K562 (cell line): Measurements from ENCODE around the gene ADGRB2. TPM values are rescaled to one million over a fixed set of nuclear protein-coding genes. Genes with fewer than 3 reads are reported as not detected.

Source experiments
- ATAC-seq: fragments of 200-7000 bp; cut with Tn5 transposase; 3 replicates; pipeline ENCODE4 v1.9.1; 2020; ENCODE audit warnings: moderate library complexity
- BruUV-seq: library from RNA; stranded (reverse); fragments of 400-500 nt; replicated peaks from 2 replicates; lab custom pipeline; 2021; lab: Mats Ljungman, UMichigan
- CTCF ChIA-PET: fragments of 300-600 bp; formaldehyde crosslinking; extraction: SDS; loops from one replicate; lab custom pipeline; 2021; ENCODE audit warnings: low intra/inter-chr PET ratio; lab: Yijun Ruan, JAX
- POLR2A ChIA-PET: fragments of 300-600, 350-650 bp; sonication (Branson Sonifier 250); formaldehyde crosslinking; extraction: SDS; loops from one replicate; lab custom pipeline; 2021; ENCODE audit warnings: antibody characterized with exemption, inconsistent platforms; lab: Yijun Ruan, JAX
- DNase-seq, 4 experiments: peaks; one replicate each; pipeline versions ENCODE4 v3.0.0 to v3.0.0-alpha.2; 2011 to 2018; ENCODE audit warnings: low spot score in 3 of 4, mixed read lengths in 3 of 4; ENCODE audit errors: extremely low read depth in 1 of 4
- FAIRE-seq: peaks from 2 replicates; lab custom pipeline; 2011; peaks lifted over from hg19 to GRCh38; lab: Jason Lieb, UNC
- H2AFZ ChIP-seq: 2 replicates; pipeline ENCODE4 v1.6.0; 2011; ENCODE audit warnings: low read depth, low read length, control low read depth, inconsistent platforms
- H3K27ac ChIP-seq: fragments of 200-600 bp; 3 replicates; pipeline ENCODE4 v1.8.0; 2011; ENCODE audit warnings: low read depth, mild to moderate bottlenecking, control low read depth, inconsistent platforms, low read length, moderate library complexity, mixed read lengths; ENCODE audit errors: extremely low read depth
- H3K27me3 ChIP-seq, 2 experiments: fragments of 300-600 bp in 1 of 2; 2 replicates in 1 of 2; 3 replicates in 1 of 2; pipeline versions ENCODE4 v1.6.0 to v1.8.0; 2011; ENCODE audit warnings: inconsistent platforms in 2 of 2, low read length in 2 of 2, mild to moderate bottlenecking in 1 of 2, mixed read lengths in 1 of 2, moderate library complexity in 1 of 2; ENCODE audit not compliant: control insufficient read depth in 2 of 2, insufficient read depth in 2 of 2
- H3K36me3 ChIP-seq: fragments of 300-600 bp; 3 replicates; pipeline ENCODE4 v1.8.0; 2011; ENCODE audit warnings: mild to moderate bottlenecking, low read length, inconsistent platforms; ENCODE audit not compliant: control insufficient read depth, insufficient read depth
- H3K4me1 ChIP-seq, 2 experiments: fragments of 200-600 bp in 1 of 2; replicated peaks in 1 of 2; 2 replicates in 1 of 2; 3 replicates in 1 of 2; pipeline versions ENCODE4 v1.5.1 to v1.8.0; 2011; ENCODE audit warnings: inconsistent platforms in 2 of 2, low read length in 2 of 2, mild to moderate bottlenecking in 1 of 2, mixed read lengths in 1 of 2, moderate library complexity in 1 of 2; ENCODE audit not compliant: control insufficient read depth in 2 of 2, insufficient read depth in 2 of 2
- H3K4me2 ChIP-seq: 2 replicates; pipeline ENCODE4 v1.6.1; 2011; ENCODE audit warnings: low read length, control low read depth, inconsistent platforms, mixed read lengths; ENCODE audit not compliant: insufficient read depth
- H3K4me3 ChIP-seq: fragments of 200-600 bp; sonication (generic), shearing (Covaris generic); 2 replicates; pipeline ENCODE4 v1.5.1; 2016; ENCODE audit warnings: control low read depth, inconsistent platforms
- H3K79me2 ChIP-seq: fragments of 200-600 bp; 3 replicates; pipeline ENCODE4 v1.8.0; 2011; ENCODE audit warnings: low read length, inconsistent platforms; ENCODE audit not compliant: control insufficient read depth, insufficient read depth
- H3K9ac ChIP-seq, 2 experiments: 2 replicates each; pipeline versions ENCODE4 v1.6.0 to v1.6.1; 2011; ENCODE audit warnings: low read depth in 2 of 2, low read length in 2 of 2, control low read depth in 1 of 2, inconsistent platforms in 1 of 2, mild to moderate bottlenecking in 1 of 2, mixed read lengths in 1 of 2; ENCODE audit not compliant: insufficient read depth in 1 of 2
- H3K9me1 ChIP-seq: one replicate; pipeline ENCODE4 v1.6.0; 2011; ENCODE audit warnings: inconsistent platforms, mild to moderate bottlenecking, low read length, moderate library complexity; ENCODE audit not compliant: control insufficient read depth, insufficient read depth
- H3K9me3 ChIP-seq: replicated peaks from 2 replicates; pipeline ENCODE4 v1.5.1; 2011; ENCODE audit warnings: low read depth, low read length, inconsistent platforms; ENCODE audit not compliant: control insufficient read depth, insufficient read depth
- H4K20me1 ChIP-seq: replicated peaks from 2 replicates; pipeline ENCODE4 v1.6.1; 2011; ENCODE audit warnings: low read length, inconsistent platforms, mixed read lengths; ENCODE audit not compliant: control insufficient read depth, insufficient read depth
- CBX5 ChIP-seq: IDR thresholded peaks from 2 replicates; pipeline ENCODE4 v1.6.1; 2014; ENCODE audit warnings: low read depth, borderline replicate concordance
- JUN ChIP-seq, 2 experiments: sonication (generic) in 1 of 2; formaldehyde crosslinking in 1 of 2; IDR thresholded peaks; 2 replicates each; pipeline versions ENCODE4 v1.6.1 to v1.8.0; 2012 to 2022; ENCODE audit warnings: borderline replicate concordance in 2 of 2, mild to moderate bottlenecking in 2 of 2, improper control_type of control experiment in 1 of 2, low read depth in 1 of 2, low read length in 1 of 2, missing genetic modification reagents in 1 of 2
- MTA3 ChIP-seq: fragments of 450-650 bp; formaldehyde crosslinking; IDR thresholded peaks from 2 replicates; pipeline ENCODE4 v1.6.1; 2017; ENCODE audit warnings: mild to moderate bottlenecking, borderline replicate concordance
- NFYB ChIP-seq: IDR thresholded peaks from 2 replicates; pipeline ENCODE4 v1.6.1; 2011; ENCODE audit warnings: mild to moderate bottlenecking, moderate library complexity; ENCODE audit not compliant: insufficient read length; ENCODE audit errors: extremely low read depth
- SP2 ChIP-seq: IDR thresholded peaks from 2 replicates; pipeline ENCODE4 v1.6.1; 2011; ENCODE audit warnings: mild to moderate bottlenecking, low read depth, low read length, moderate library complexity; ENCODE audit not compliant: poor library complexity, severe bottlenecking; ENCODE audit errors: extremely low read depth
- USF1 ChIP-seq: sonication (generic); formaldehyde crosslinking; IDR thresholded peaks from 2 replicates; pipeline ENCODE4 v1.9.0; 2022; ENCODE audit warnings: mild to moderate bottlenecking, missing genetic modification reagents
- USF2 ChIP-seq: sonication (generic); formaldehyde crosslinking; IDR thresholded peaks from 2 replicates; pipeline ENCODE4 v1.5.0; 2020; ENCODE audit warnings: missing genetic modification reagents
- ZBTB9 ChIP-seq: fragments of 450-650 bp; formaldehyde crosslinking; IDR thresholded peaks from 2 replicates; pipeline ENCODE4 v1.4.0; 2020; ENCODE audit warnings: mild to moderate bottlenecking, moderate library complexity
- WGBS: fragments of 100-300 bp; shearing (Covaris generic); methylation state at CpG from one replicate; pipeline ENCODE4 v1.1.6; 2016; ENCODE audit warnings: low coverage, mixed read lengths; ENCODE audit not compliant: insufficient coverage; ENCODE audit errors: missing lambda C conversion rate; 5-methylcytosine and 5-hydroxymethylcytosine counted together
- in situ Hi-C: fragments of 300-500 bp; cut with MboI; formaldehyde crosslinking; loops from 4 replicates; pipeline ENCODE4 v1.15.0; 2018; ENCODE audit warnings: inconsistent platforms, mixed read lengths
- intact Hi-C: fragments of 100-400 bp; cut with micrococcal nuclease; formaldehyde crosslinking; loops from 2 replicates; pipeline ENCODE4 v1.14.2; 2022
- polyA plus RNA-seq, 8 experiments: library from polyadenylated mRNA; depleted of rRNA in 4 of 8; stranded (reverse) in 5 of 8; unstranded in 3 of 8; fragments of >200 nt; fragmentation: Nextera tagmentation in 2 of 8; fragmentation: Illumina TruSeq in 1 of 8; extraction: Ambion mirVana in 2 of 8; extraction: Trizol in 1 of 8; gene quantifications; 2 replicates each; pipeline versions ENCODE4 v1.2.1 to v1.2.3, GENCODE V29; 2011 to 2014; ENCODE audit warnings: inconsistent platforms in 1 of 8, missing spikeins in 1 of 8
- total RNA-seq, 7 experiments: library from RNA; depleted of rRNA in 6 of 7; stranded (reverse); fragments of >200 nt in 6 of 7; fragmentation: Illumina TruSeq in 2 of 7; extraction: Trizol in 2 of 7; gene quantifications; 2 replicates each; pipeline versions ENCODE4 v1.2.1 to v1.2.3, GENCODE V29; 2011 to 2021; ENCODE audit warnings: low replicate concordance in 1 of 7

ADGRB2 gene
- total and polyA plus RNA-seq, 9 of the 15 experiments (the other 6 are each of a cell fraction or from before 2014, with no cell fraction given) = 0.04 to 0.23 (median 0.20) TPM; not detected in 2

GRCh38 chr1:31691446-31691845 lies 72.7 kb downstream of the ADGRB2 start (continued):
- TF ChIP-seq NFYB (no peak), CBX5 (no peak), ZBTB9 (no peak), MTA3 (no peak), JUN (IDR thresholded peaks at IDR 0.05; ENCODE audit: borderline replicate concordance, low read depth, low read length) (no peak), JUN (CRISPR knock-in tag; IDR thresholded peaks at IDR 0.05; ENCODE audit: borderline replicate concordance) (no peak)
- TF ChIP-seq, all 486 proteins: peak for 0

- ChIA-PET POLR2A (interaction anchor here (0.6 to 0.9 kb wide), 3 partner anchors 11 to 53 kb away, joined by 4 to 5 read pairs (median 4); no protein-coding TSS in a partner anchor), CTCF (interaction anchor here (0.5 kb wide), 1 partner anchor 47 kb away, joined by 3 read pairs; no protein-coding TSS in a partner anchor)
- Histone ChIP-seq H3K9me3 (no peaks in the 10 kb centered on the region), H3K9me1 (no peaks in the 10 kb centered on the region), H2AFZ (no peak overlapping the region), H3K4me2 (no peak overlapping the region), H3K27ac (no peak overlapping the region), H3K4me1 (peaks cover 0 to 6% of the 10 kb centered on the region in 2 experiments; a peak in 1 of 5 replicates), H3K36me3 (no peaks in the 10 kb centered on the region), H3K27me3 (peaks cover 16 to 53% of the 10 kb centered on the region in 2 experiments; a peak in 4 of 5 replicates), H4K20me1 (peaks cover 47% of the 10 kb centered on the region; the same call in 1 of the 2 replicates), H3K79me2 (no peaks in the 10 kb centered on the region), H3K4me3 (no peak overlapping the region), H3K9ac (no peak overlapping the region)
- intact Hi-C loops = no loop called here
- TF ChIP-seq USF2 (CRISPR knock-in tag) (peak; percentile 56), SP2 (no peak), NFYB (no peak), USF1 (CRISPR knock-in tag) (peak; percentile 67)
- BruUV-seq = no TSS peak
- in situ Hi-C loops = no loop called here
- 3% methylated on average over 10 of the region's 10 CpGs for WGBS
- ATAC-seq (peak; percentile 25; the same call in 1 of the 3 replicates), DNase-seq (no peak), FAIRE-seq (no peak)
Observed at GRCh38 chr1:31690921-31691320, 73.2 kb downstream of the ADGRB2 start.
